ENCODE measurements around the gene FERMT3. TPM values are rescaled to one million over a fixed set of nuclear protein-coding genes. Genes with fewer than 3 reads are reported as not detected.

FERMT3 gene
- total and polyA plus RNA-seq, 2 of the 8 experiments (the other 6 are each of a cell fraction or from before 2014, with no cell fraction given) = 1.4 to 3.7 TPM

- H3K4me3 ChIP-seq (ENCODE audit: extremely low read depth in 1 of 4, insufficient read depth in 2 of 4, low read depth in 3 of 4, low read length in 4 of 4) = no peak overlapping the region
Observed at GRCh38 chr11:64176751-64177150, 29.8 kb upstream of the FERMT3 start.

More at GRCh38 chr11:64176751-64177150, 29.8 kb upstream of the FERMT3 start:
- 95% methylated on average over 7 of the region's 8 CpGs; no CpG with 5 or more reads in 1 of the 2 experiments for WGBS, 2 experiments (ENCODE audit: extremely low coverage in 1 of 2, insufficient coverage in 1 of 2, insufficient read length in 1 of 2, insufficient replicate concordance in 2 of 2, low coverage in 1 of 2, low lambda C conversion rate in 2 of 2, missing lambda C conversion rate in 1 of 2)
- ChIA-PET CTCF (ENCODE audit: partially characterized antibody) (interaction anchor here (0.6 kb wide), 2 partner anchors 17 to 26 kb away, joined by 3 read pairs; no protein-coding TSS in a partner anchor), POLR2A (ENCODE audit: partially characterized antibody) (interaction anchor here (4.2 kb wide), 1 partner anchor 8 kb away, joined by 29 read pairs; the partner anchor contains the start of gene STIP1)
- no peak overlapping the region for H3K4ac ChIP-seq (replicated peaks; ENCODE audit: insufficient read length, low read depth, low read length)
- no peak overlapping the region for H2AK5ac ChIP-seq (ENCODE audit: low read depth, low read length)
- no peak overlapping the region for H2BK120ac ChIP-seq (replicated peaks; ENCODE audit: low read depth, low read length)
- no peak overlapping the region for H3K23ac ChIP-seq (ENCODE audit: insufficient read length)
- H3K27me3 ChIP-seq (replicated peaks in 1 of 4; ENCODE audit: control insufficient read depth in 3 of 4, extremely low read depth in 1 of 4, insufficient read depth in 3 of 4, low read length in 3 of 4) = no peaks in the 10 kb centered on the region
- no peak overlapping the region for H4K91ac ChIP-seq (replicated peaks; ENCODE audit: insufficient read length, low read length)
- no peaks in the 10 kb centered on the region; the same call in 1 of the 2 replicates for H3K79me1 ChIP-seq (ENCODE audit: low read depth, low read length)
- peaks cover 0 to 4% (median 0%) of the 10 kb centered on the region in 4 experiments; a peak in 3 of 7 replicates for H3K4me1 ChIP-seq (replicated peaks in 1 of 4; ENCODE audit: control insufficient read depth in 3 of 4, insufficient read depth in 4 of 4, low read length in 3 of 4)
- H3K14ac ChIP-seq (ENCODE audit: insufficient read length) = no peak overlapping the region
- no peak overlapping the region for H2AFZ ChIP-seq (ENCODE audit: low read length)
- H4K8ac ChIP-seq (ENCODE audit: extremely low read depth, insufficient read depth, low read length) = no peak overlapping the region
- no peak overlapping the region for H3K56ac ChIP-seq (replicated peaks; ENCODE audit: insufficient read length, low read depth, low read length)
- no peak overlapping the region for H3K18ac ChIP-seq (ENCODE audit: extremely low read depth, low read length)
- peaks cover 8 to 9% of the 10 kb centered on the region in 2 experiments; a peak in 2 of 4 replicates for H3K9me3 ChIP-seq (ENCODE audit: insufficient read depth in 2 of 2, low read depth in 1 of 2, low read length in 1 of 2)
- H3K4me2 ChIP-seq (ENCODE audit: insufficient read depth in 1 of 2, low read depth in 2 of 2, low read length in 2 of 2) = no peak overlapping the region
- H4K20me1 ChIP-seq (replicated peaks in 1 of 2; ENCODE audit: control insufficient read depth in 1 of 2, insufficient read depth in 2 of 2, low read length in 2 of 2) = peaks cover 1 to 5% of the 10 kb centered on the region in 2 experiments
- no peaks in the 10 kb centered on the region for H3K79me2 ChIP-seq (ENCODE audit: control insufficient read depth in 1 of 2, insufficient read depth in 2 of 2, low read length in 2 of 2)
- H2BK12ac ChIP-seq (ENCODE audit: low read depth, low read length) = no peak overlapping the region
- TF ChIP-seq TAF7 (optimal IDR thresholded peaks at IDR 0.05; ENCODE audit: borderline replicate concordance, low read depth, low read length) (no peak), EZH2 (IDR thresholded peaks at IDR 0.05; ENCODE audit: low read depth, low read length, severe bottlenecking) (no peak), ATF3 (IDR thresholded peaks at IDR 0.05; ENCODE audit: insufficient read depth, low read depth, low read length) (no peak), POLR2AphosphoS5 (IDR thresholded peaks at IDR 0.05; ENCODE audit: low read depth, low read length) (no peak), KDM5A (IDR thresholded peaks at IDR 0.05; ENCODE audit: low read length) (no peak), BRCA1 (IDR thresholded peaks at IDR 0.05; ENCODE audit: low read depth, low read length) (no peak), SRF (IDR thresholded peaks at IDR 0.05; ENCODE audit: low read depth, low read length) (no peak), EGR1 (IDR thresholded peaks at IDR 0.05; ENCODE audit: borderline replicate concordance, low read depth, low read length) (no peak)
- no peak overlapping the region for H4K5ac ChIP-seq (ENCODE audit: insufficient read length, low read depth, low read length)
- peaks cover 0 to 7% (median under 1%) of the 10 kb centered on the region in 4 experiments; a peak in 2 of 8 replicates for H3K36me3 ChIP-seq (ENCODE audit: control insufficient read depth in 2 of 4, insufficient read depth in 4 of 4, low read length in 3 of 4)
- no peaks in the 10 kb centered on the region for H3K23me2 ChIP-seq (ENCODE audit: low read depth, low read length)
- no peak overlapping the region for H3K9ac ChIP-seq (replicated peaks in 1 of 4; ENCODE audit: extremely low read depth in 1 of 4, low read depth in 3 of 4, low read length in 3 of 4)
- no peak overlapping the region for H3K27ac ChIP-seq (ENCODE audit: low read depth, low read length)
- H2BK5ac ChIP-seq (ENCODE audit: low read depth, low read length) = no peak overlapping the region
- no peak overlapping the region for H2BK15ac ChIP-seq (ENCODE audit: low read length)
- DNase-seq (ENCODE audit: low read depth in 1 of 2, low spot score in 2 of 2) (no peak), FAIRE-seq (no peak)
- H2BK20ac ChIP-seq (ENCODE audit: low read length) = no peak overlapping the region

All from H1 (cell line).